NCI-H1417 treated with DMSO at 0.1 percent for 48 hours (cell line): ENCODE measurements around the gene IZUMO4.

Source experiments
- DNase-seq: peaks from one replicate; lab custom pipeline; 2025; lab: John Stamatoyannopoulos, UW

Gene IZUMO4

GRCh38 chr19:2096480-2097202, at the start of gene IZUMO4:
Gene IZUMO4, plus strand, starts transcription at chr19:2096915. Its CDS starts 31 bp downstream, at chr19:2096946.
- DNase-seq = peak; percentile 85

- DNase-seq = no peak
These were observed 49.7 kb upstream of the IZUMO4 start for GRCh38 chr19:2047076-2047448.

- no peak for DNase-seq
These were observed 49.1 kb upstream of the IZUMO4 start for GRCh38 chr19:2047449-2048103.

- DNase-seq = no peak
These were observed 48.4 kb upstream of the IZUMO4 start for GRCh38 chr19:2048104-2048958.

- DNase-seq = no peak
These were observed 47.6 kb upstream of the IZUMO4 start for GRCh38 chr19:2048959-2049740.

GRCh38 chr19:2049741-2050348, 46.9 kb upstream of the IZUMO4 start:
- no peak for DNase-seq

GRCh38 chr19:2050349-2050990, 46.2 kb upstream of the IZUMO4 start:
- DNase-seq = no peak

- DNase-seq = peak; percentile 47
These were observed 45.5 kb upstream of the IZUMO4 start, which contains the start of gene MKNK2 for GRCh38 chr19:2050991-2051772. Gene MKNK2, minus strand, starts transcription at chr19:2051244. Its CDS starts 393 bp downstream, at chr19:2050851.

GRCh38 chr19:2051773-2052704, 44.7 kb upstream of the IZUMO4 start:
- no peak for DNase-seq

- no peak for DNase-seq
These were observed 42.9 kb upstream of the IZUMO4 start for GRCh38 chr19:2053601-2054389.

GRCh38 chr19:2054763-2055162, 42.0 kb upstream of the IZUMO4 start:
- no peak for DNase-seq

GRCh38 chr19:2055931-2056836, 40.5 kb upstream of the IZUMO4 start:
- no peak for DNase-seq

- DNase-seq = no peak
These were observed 39.9 kb upstream of the IZUMO4 start for GRCh38 chr19:2056837-2057192.

- no peak for DNase-seq
These were observed 38.9 kb upstream of the IZUMO4 start for GRCh38 chr19:2057484-2058469.

GRCh38 chr19:2058570-2059421, 37.9 kb upstream of the IZUMO4 start:
- DNase-seq = no peak
